ENCODE data around the gene RGS2. TPM values are rescaled to one million over a fixed set of nuclear protein-coding genes. Genes with fewer than 3 reads are reported as not detected.
A peak's percentile ranks its signal among the peaks of the same experiment; 100 is the strongest.

The RGS2 gene
- total RNA-seq, 1 experiment from 2014 or later: 0.50 TPM

DNA sequence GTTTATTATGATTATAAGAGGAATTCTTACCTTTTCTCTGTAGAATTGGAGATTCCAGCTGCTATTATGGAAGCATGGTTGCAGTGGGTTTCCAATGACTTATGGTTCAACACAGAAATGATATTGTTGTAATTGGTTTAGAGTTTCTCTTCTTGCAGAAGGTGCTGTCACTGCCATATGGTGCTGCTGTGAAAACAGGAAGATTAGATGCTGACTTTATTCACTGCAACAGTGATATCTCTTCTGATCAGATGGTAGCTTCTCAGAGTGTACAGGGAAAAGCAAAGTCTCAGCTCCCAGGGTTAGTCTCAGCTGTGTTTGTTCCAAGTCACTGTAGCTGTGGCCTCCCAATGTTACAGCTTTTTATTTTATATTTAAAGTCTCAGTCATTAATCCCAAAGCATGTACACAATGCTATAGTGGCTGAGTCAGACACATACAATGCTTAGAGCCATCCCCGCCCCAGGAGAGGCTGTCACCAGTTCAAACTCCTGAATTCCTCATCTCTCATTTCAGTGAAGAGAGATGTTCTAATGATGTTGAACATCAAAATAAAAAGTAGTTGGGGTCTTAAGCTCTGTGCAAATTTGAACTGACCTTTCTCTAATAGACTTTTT is 42.7 kb upstream of the RGS2 start:
- intact Hi-C loops (cut with micrococcal nuclease; ENCODE audit: unreplicated experiment): no loop called here
- H2AFZ ChIP-seq: no peak overlapping the region
- peaks cover 6% of the 10 kb centered on the region; the same call in 1 of the 2 replicates for H3K4me1 ChIP-seq (replicated peaks; ENCODE audit: insufficient read depth)
- no peaks in the 10 kb centered on the region for H4K20me1 ChIP-seq (ENCODE audit: insufficient read depth)
- no peaks in the 10 kb centered on the region for H3F3A ChIP-seq (ENCODE audit: insufficient read depth, low read depth)
- no peak overlapping the region for H3K27ac ChIP-seq
- no peaks in the 10 kb centered on the region for H3K36me3 ChIP-seq (ENCODE audit: low read depth)
- no peak for TF ChIP-seq CTCF (conservative IDR thresholded peaks at IDR 0.05)
- no peak for TF ChIP-seq EZH2 (IDR thresholded peaks at IDR 0.05; ENCODE audit: low read depth)
- BruUV-seq (replicated peaks): no TSS peak
- no peaks in the 10 kb centered on the region; the same call in 1 of the 2 replicates for H3K9me2 ChIP-seq (ENCODE audit: insufficient read depth)
- H3K27me3 ChIP-seq (ENCODE audit: insufficient read depth, low read depth): no peaks in the 10 kb centered on the region
- CTCF ChIA-PET: no interaction called here
- no peak overlapping the region for H3K4me3 ChIP-seq
- DNase-seq: peak in 1 of 2 experiments; percentile 40
- no peaks in the 10 kb centered on the region for H3K9me3 ChIP-seq (ENCODE audit: insufficient read depth, low read depth)
- POLR2A ChIA-PET (ENCODE audit: unreplicated experiment): interaction anchor here (0.6 kb wide), 1 partner anchor 10 kb away, joined by 4 read pairs; no protein-coding TSS in a partner anchor
- no peak overlapping the region for H3K4me2 ChIP-seq
- no peaks in the 10 kb centered on the region for H3K79me2 ChIP-seq (ENCODE audit: low read depth)

GRCh38 chr1:192766876-192767275 is 42.0 kb upstream of the RGS2 start:
- TF ChIP-seq EZH2 (IDR thresholded peaks at IDR 0.05; ENCODE audit: low read depth): no peak
- TF ChIP-seq CTCF (conservative IDR thresholded peaks at IDR 0.05): no peak
- H4K20me1 ChIP-seq (ENCODE audit: insufficient read depth): no peaks in the 10 kb centered on the region
- H3K36me3 ChIP-seq (ENCODE audit: low read depth): no peaks in the 10 kb centered on the region
- DNase-seq: no peak
- BruUV-seq (replicated peaks): no TSS peak
- no peaks in the 10 kb centered on the region; the same call in 1 of the 2 replicates for H3K9me2 ChIP-seq (ENCODE audit: insufficient read depth)
- H3K27me3 ChIP-seq (ENCODE audit: insufficient read depth, low read depth): no peaks in the 10 kb centered on the region
- H3K4me2 ChIP-seq: no peak overlapping the region
- ChIA-PET CTCF (no interaction called here), POLR2A (ENCODE audit: unreplicated experiment) (no interaction called here)
- H3K4me3 ChIP-seq: no peak overlapping the region
- intact Hi-C loops (cut with micrococcal nuclease; ENCODE audit: unreplicated experiment): no loop called here
- no peaks in the 10 kb centered on the region for H3K9me3 ChIP-seq (ENCODE audit: insufficient read depth, low read depth)
- no peaks in the 10 kb centered on the region for H3K79me2 ChIP-seq (ENCODE audit: low read depth)
- peaks cover 6% of the 10 kb centered on the region; the same call in 1 of the 2 replicates for H3K4me1 ChIP-seq (replicated peaks; ENCODE audit: insufficient read depth)
- no peak overlapping the region for H2AFZ ChIP-seq
- no peaks in the 10 kb centered on the region for H3F3A ChIP-seq (ENCODE audit: insufficient read depth, low read depth)
- no peak overlapping the region for H3K27ac ChIP-seq

DNA sequence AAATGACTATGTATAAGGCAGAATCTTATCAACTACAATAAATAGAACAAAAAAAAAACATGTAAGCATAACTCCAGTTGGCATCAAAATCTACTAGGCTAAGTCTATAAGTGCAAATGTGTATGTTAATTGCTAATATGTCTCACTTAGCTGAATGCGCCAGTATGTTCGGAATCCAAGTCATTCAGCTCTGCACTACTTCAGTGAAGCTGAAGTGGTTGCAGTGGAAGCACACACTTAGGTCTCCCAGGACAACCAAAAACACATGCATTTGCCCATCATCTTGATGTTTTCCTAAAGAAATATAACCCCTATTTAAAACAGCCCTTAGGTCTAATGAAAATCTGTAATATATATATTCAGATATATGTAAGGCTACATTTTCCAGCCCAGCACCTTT is 41.0 kb upstream of the RGS2 start:
- TF ChIP-seq EZH2 (IDR thresholded peaks at IDR 0.05; ENCODE audit: low read depth) (no peak), CTCF (conservative IDR thresholded peaks at IDR 0.05) (no peak)
- intact Hi-C loops (cut with micrococcal nuclease; ENCODE audit: unreplicated experiment): no loop called here

More for the DNA sequence above, 41.0 kb upstream of the RGS2 start:
- H3K79me2 ChIP-seq (ENCODE audit: low read depth): no peaks in the 10 kb centered on the region
- H3K9me3 ChIP-seq (ENCODE audit: insufficient read depth, low read depth): no peaks in the 10 kb centered on the region
- no peaks in the 10 kb centered on the region for H3K27me3 ChIP-seq (ENCODE audit: insufficient read depth, low read depth)
- H3K4me2 ChIP-seq: no peak overlapping the region
- H3K4me3 ChIP-seq: no peak overlapping the region
- H3K27ac ChIP-seq: no peak overlapping the region
- H3K9me2 ChIP-seq (ENCODE audit: insufficient read depth): no peaks in the 10 kb centered on the region; the same call in 1 of the 2 replicates
- peaks cover 6% of the 10 kb centered on the region; the same call in 1 of the 2 replicates for H3K4me1 ChIP-seq (replicated peaks; ENCODE audit: insufficient read depth)
- BruUV-seq (replicated peaks): no TSS peak
- no peak for DNase-seq
- POLR2A ChIA-PET (ENCODE audit: unreplicated experiment): no interaction called here
- no peaks in the 10 kb centered on the region for H4K20me1 ChIP-seq (ENCODE audit: insufficient read depth)
- CTCF ChIA-PET: no interaction called here
- no peak overlapping the region for H2AFZ ChIP-seq
- H3F3A ChIP-seq (ENCODE audit: insufficient read depth, low read depth): no peaks in the 10 kb centered on the region
- H3K36me3 ChIP-seq (ENCODE audit: low read depth): no peaks in the 10 kb centered on the region
